GM19043 (cell line): ENCODE data around the gene PHACTR2.
"Not testable (repeated sequence)": the region's sequence is repeated elsewhere in the genome, so short reads cannot be mapped to it uniquely, and the experiment has no call there.

Source experiments
- ATAC-seq: cut with Tn5 transposase; IDR thresholded peaks from one replicate; pipeline ENCODE4 v1.9.1; 2021; ENCODE audit warnings: low read depth; ENCODE audit not compliant: unreplicated experiment

PHACTR2 gene

DNA sequence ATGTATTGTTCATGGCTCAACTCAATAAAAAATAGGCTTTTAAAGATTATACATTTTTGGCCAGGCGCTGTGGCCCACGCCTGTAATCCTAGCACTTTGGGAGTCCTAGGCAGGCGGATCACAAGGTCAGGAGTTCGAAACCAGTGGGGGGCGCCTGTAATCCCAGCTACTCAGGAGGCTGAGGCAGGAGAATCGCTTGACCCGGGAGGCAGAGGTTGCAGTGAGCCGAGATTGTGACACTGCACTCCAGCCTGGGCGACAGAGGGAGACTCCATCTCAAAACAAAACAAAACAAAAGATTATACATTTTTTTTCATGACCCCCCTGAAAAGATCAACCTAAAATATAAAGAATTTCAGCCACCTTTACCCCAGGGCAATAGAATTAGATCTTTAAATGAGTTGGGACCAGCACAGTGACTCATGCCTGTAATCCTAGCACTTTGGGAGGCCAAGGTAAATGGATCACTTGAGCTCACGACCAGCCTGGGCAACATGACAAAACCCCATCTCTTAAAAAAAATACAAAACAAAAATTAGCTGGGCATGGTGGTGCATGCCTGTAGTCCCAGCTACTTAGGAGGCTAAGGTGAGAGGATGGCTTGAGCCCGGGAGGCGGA lies 60.4 kb downstream of the PHACTR2 start:
- ATAC-seq, result not testable (repeated sequence)

DNA sequence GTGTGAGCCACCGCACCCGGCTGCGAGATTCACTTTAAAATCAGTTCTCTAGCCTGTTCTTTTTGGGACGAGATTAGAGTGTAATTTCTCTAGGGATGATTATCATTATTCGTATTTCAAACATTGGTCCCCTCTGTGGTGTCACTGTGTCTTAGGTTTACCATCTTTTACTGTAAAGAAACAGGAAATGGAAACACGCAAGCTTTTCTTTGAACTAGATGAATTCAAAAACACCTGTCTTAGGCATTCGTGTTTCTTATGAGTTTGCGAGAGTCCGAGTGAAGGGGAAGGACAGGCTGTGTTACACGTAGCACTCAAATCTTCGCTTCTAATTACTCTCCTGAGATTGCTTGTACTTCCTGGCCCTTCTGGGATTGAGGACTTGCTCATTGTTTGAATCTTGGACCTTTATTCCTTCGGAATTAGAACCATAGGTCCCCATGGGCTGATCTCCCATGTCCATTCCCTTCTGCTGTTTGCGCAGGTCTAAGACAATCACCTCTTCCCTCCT lies 61.6 kb downstream of the PHACTR2 start:
- ATAC-seq, result no peak

DNA sequence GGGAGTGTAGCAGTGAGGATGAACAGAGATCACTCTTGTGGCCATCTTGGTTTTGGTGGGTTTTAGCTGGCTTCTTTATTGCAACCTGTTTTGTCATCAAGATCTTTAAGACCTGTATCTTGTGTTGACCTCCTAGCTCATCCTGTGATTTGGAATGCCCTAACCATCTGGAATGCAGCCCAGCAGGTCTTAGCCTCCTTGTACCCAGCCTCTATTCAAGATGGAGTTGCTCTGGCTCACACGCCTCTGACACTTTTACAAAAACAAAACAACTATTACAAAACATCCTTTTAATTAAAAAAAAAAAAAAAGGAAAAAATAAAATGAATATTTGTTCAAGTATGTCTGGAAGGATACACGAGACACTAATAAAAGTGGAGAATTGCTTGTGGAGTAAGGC lies 62.4 kb downstream of the PHACTR2 start:
- ATAC-seq, result no peak

GRCh38 chr6:143741480-143741879 lies 63.7 kb downstream of the PHACTR2 start:
- ATAC-seq, result no peak

GRCh38 chr6:143742070-143742954 lies 64.5 kb downstream of the PHACTR2 start:
- ATAC-seq, result no peak

DNA sequence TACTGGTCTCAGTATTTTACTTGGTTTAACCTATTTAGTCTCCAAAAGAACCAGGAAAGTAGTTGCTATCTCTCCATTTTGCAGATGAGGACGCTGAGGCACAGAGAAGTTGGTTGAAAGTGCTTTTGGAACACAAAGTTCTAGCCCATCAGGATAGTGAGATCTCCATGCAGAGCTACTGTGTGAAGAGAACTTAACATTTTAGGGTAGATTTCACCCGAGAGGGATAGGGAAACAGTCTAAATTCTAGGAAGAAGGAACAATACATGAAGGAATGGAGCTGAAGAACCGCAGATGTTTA lies 65.1 kb downstream of the PHACTR2 start:
- no peak for ATAC-seq

- no peak for ATAC-seq
These were observed 65.8 kb downstream of the PHACTR2 start for GRCh38 chr6:143743301-143744166.

GRCh38 chr6:143744551-143745165 lies 66.9 kb downstream of the PHACTR2 start:
- ATAC-seq, result no peak

- ATAC-seq, result no peak
These were observed 67.7 kb downstream of the PHACTR2 start for GRCh38 chr6:143745166-143746133.

DNA sequence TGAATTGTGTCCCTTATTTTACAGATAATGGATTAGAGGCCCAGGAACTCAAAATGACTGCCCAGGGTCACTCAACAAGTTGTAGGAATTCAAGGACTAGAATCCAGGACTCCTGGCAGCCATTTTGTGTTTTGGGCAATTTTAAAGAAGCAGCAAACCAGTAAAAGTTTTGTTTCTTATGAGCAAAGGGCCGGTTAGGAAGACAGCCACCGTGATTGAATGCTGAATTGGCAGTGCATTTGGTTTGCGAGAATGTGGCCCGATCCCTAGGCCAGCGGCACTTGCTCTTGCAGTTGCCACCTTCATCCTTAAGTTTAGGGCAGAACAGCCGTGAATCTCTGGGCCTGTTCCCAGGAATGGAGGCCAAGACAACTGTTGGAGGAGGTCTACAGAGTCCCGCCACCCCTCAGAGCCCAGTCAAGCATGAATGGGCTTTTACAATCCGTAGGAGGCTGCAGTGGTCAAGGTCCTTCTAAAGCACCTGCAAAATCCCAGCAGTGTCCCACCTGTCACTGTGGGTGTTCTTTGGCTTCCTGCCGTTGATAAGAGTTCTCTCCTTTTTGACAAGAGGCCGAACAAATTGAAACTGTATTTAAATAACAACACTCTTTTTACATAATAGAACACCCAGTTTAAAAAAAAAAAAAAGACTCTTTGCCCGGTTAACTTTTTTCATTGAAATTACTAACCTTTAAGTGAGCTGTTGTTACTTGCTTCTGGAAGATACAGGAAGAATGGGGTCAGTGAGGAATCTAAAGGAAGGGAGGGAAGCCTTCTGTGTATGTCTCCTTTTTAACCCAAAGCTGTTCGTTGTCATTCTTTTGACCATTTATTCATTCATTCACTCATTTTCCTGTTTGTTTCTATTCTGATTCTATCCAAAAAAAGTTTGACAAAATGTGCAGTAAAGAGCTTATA lies 68.7 kb downstream of the PHACTR2 start:
- ATAC-seq, result no peak

GRCh38 chr6:143747347-143747842 lies 69.6 kb downstream of the PHACTR2 start:
- no peak for ATAC-seq

- no peak for ATAC-seq
These were observed 72.1 kb downstream of the PHACTR2 start for GRCh38 chr6:143749891-143750290.

GRCh38 chr6:143750877-143751276 lies 73.1 kb downstream of the PHACTR2 start:
- no peak for ATAC-seq

DNA sequence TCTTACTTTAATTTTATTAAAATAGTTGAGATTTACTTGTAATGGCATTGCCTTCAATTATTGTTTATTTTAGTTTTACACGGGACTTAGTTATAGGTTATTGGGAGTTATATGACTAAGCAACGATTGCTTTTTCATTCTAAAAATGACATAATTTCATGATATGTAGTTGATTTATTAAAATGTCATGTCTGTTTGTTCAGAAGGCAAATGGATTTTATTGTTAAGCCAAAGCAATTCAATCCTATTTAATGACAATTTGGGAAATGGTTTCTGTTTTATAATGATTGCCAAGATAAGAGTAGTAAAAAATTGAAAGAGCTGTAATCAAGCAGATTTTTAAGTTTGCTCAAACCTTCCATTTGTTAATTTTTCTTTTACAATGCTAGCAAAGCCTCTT lies 74.7 kb downstream of the PHACTR2 start:
- no peak for ATAC-seq

GRCh38 chr6:143753678-143754077 lies 75.9 kb downstream of the PHACTR2 start:
- ATAC-seq, result no peak

DNA sequence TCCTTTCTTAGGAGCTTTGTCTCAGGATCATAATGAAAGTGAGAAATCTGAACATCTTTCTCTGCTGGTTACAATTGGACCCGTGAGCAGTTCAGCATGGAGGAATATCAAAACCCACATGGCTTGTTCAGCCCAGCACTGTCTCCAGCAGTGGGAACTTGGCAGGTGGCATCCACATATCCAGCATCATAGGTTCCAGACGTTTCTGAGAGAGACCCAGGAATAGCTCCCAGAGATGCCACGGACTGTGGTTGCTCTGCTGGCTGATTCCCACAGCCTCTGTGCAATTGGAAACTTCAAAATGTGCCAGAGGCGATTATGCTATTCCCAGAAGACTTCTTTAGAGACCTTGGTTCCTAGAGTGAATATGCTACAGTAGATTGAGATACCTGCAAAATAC lies 76.4 kb downstream of the PHACTR2 start:
- no peak for ATAC-seq

DNA sequence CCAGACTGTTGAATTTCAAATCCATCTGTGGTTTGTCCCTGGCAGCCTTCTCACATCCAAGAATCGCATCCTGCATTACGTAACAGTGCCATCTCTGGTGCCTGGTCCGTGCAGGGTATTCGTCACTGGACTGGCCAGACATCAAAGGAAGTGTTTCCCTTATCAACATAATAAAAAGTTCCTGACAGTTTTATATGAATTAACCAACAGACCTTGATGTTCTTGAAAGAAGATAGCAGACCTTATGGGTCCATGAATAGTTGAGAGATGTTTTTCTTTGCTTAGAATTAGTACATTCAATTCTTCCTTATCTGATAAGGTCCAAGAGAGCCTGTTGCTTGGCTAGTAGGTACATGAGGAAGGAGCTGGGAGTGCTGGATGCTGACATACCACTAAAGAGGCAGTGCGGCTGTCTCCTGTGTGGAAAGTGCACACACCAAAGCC lies 77.6 kb downstream of the PHACTR2 start:
- no peak for ATAC-seq

DNA sequence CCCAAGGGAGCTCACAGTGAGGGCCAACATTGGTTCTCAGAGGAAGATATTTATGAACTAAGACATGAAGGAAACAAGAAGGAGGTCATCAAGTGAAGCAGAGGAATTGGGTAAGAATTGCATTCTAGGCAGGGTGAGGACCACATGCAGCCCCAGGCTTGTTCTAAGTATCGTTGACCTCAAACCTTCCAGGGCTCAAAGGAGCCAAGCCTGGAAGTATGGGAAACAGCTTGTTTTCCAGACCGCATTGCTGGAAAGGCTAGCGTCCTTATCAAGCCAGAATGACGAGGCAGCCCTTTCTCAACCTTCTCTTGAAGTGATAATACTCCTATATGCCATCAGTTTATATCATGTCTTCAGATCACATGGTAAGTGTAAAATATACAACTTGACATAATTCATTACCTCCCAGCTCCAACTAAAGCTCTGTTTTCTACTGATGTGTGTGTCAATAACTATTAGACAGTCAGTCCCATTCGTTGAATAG lies 79.6 kb downstream of the PHACTR2 start:
- no peak for ATAC-seq
